Tibial nerve (tissue), 4 donors: ENCODE data around the gene NOSIP. TPM values are rescaled to one million over a fixed set of nuclear protein-coding genes. Genes with fewer than 3 reads are reported as not detected.

Experiments used
- DNase-seq, 2 donors: peaks; one replicate each; pipeline ENCODE4 v3.0.0-alpha.2; 2019; ENCODE audit warnings: low spot score in 2 of 2
- H3K27ac ChIP-seq, 4 donors: fragments of 200-600 bp; sonication (generic) in 3 of 4; one replicate each; pipeline ENCODE4 v1.5.1; 2017 to 2019; ENCODE audit warnings: mild to moderate bottlenecking in 1 of 4
- H3K27me3 ChIP-seq, 2 donors: fragments of 200-600 bp; sonication (generic) in 1 of 2; one replicate each; pipeline versions ENCODE4 v1.5.1 to v1.6.0; 2017 to 2019
- H3K36me3 ChIP-seq, 3 donors: fragments of 200-600 bp; sonication (generic); one replicate each; pipeline ENCODE4 v1.5.1; 2018 to 2019
- H3K4me1 ChIP-seq, 4 donors: fragments of 200-600 bp; sonication (generic) in 3 of 4; one replicate each; pipeline ENCODE4 v1.5.1; 2017 to 2019
- H3K4me3 ChIP-seq, 4 donors: fragments of 200-600 bp; sonication (generic) in 3 of 4; one replicate each; pipeline ENCODE4 v1.5.1; 2017 to 2019; ENCODE audit warnings: mild to moderate bottlenecking in 1 of 4, moderate library complexity in 1 of 4
- H3K9me3 ChIP-seq, 4 donors: fragments of 200-600 bp; sonication (generic) in 3 of 4; one replicate each; pipeline ENCODE4 v1.5.1; 2017 to 2019
- CTCF ChIP-seq, 5 experiments: fragments of 200-600 bp in 3 of 5; fragments of 450-650 bp in 2 of 5; sonication (generic) in 3 of 5; IDR thresholded peaks; one replicate each; pipeline ENCODE4 v1.5.1; 2016 to 2019; ENCODE audit warnings: antibody characterized with exemption in 5 of 5, mild to moderate bottlenecking in 3 of 5, moderate library complexity in 2 of 5
- EP300 ChIP-seq, 2 donors: sonication (generic); formaldehyde crosslinking; IDR thresholded peaks; one replicate each; pipeline ENCODE4 v1.6.1; 2017; ENCODE audit warnings: antibody characterized with exemption in 2 of 2, mild to moderate bottlenecking in 1 of 2
- POLR2A ChIP-seq, 2 donors: fragments of 450-650 bp; IDR thresholded peaks; one replicate each; pipeline ENCODE4 v1.6.1; 2017; ENCODE audit warnings: antibody characterized with exemption in 2 of 2, mild to moderate bottlenecking in 2 of 2, moderate library complexity in 2 of 2
- WGBS, 2 donors: methylation state at CpG; one replicate each; pipeline ENCODE4 v1.1.5; 2018; 5-methylcytosine and 5-hydroxymethylcytosine counted together
- total RNA-seq, 4 donors: library from RNA; depleted of rRNA; stranded (reverse); fragments of >200 nt; gene quantifications; one replicate each; pipeline ENCODE4 v1.1.0, GENCODE V29; 2016

NOSIP gene
- total RNA-seq, 4 donors from 2014 or later = 43.0 to 83.1 (median 71.9) TPM

GRCh38 chr19:49546825-49547565 lies 33.4 kb downstream of the NOSIP start:
- TF ChIP-seq CTCF (IDR thresholded peaks at IDR 0.05) = peak; percentile 76 to 92 (median 82)
- TF ChIP-seq POLR2A (IDR thresholded peaks at IDR 0.05) = no peak
- peak in 1 of 2 donors; percentile 51 for TF ChIP-seq EP300 (IDR thresholded peaks at IDR 0.05)
- Histone ChIP-seq H3K9me3 (no peaks in the 10 kb centered on the region), H3K36me3 (peaks cover 0 to 14% (median 0%) of the 10 kb centered on the region in 3 donors), H3K4me3 (no peak overlapping the region), H3K27ac (peak overlapping the region in 2 of 4 donors; percentile 61 to 75), H3K27me3 (no peaks in the 10 kb centered on the region), H3K4me1 (peaks cover 0 to 15% (median 8%) of the 10 kb centered on the region in 4 donors)
- peak; percentile 52 to 97 for DNase-seq
- WGBS, 2 donors = 7% methylated on average over 9 of the region's 9 CpGs

DNA sequence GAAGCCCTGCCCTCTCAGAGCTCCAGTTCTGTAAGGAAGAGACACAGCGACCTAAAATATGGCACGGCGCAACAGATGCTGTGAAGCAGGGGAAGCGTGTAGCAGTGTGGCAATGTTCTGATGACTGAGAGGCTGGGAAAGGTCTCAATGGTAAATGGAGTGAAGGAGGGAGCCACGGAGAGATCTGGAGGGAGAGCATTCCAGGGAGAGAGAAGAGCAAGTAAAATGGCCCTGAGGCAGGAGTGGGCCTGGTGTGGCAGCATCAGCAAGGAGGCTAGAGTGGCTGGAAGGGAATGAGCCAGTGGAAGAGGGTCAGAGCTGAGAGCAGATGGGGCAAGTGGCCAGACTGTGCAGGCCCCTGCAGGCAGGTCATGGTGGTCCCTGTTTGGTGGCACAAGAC lies 36.2 kb downstream of the NOSIP start:
- no peak for DNase-seq
- H3K36me3 ChIP-seq = peaks cover 0 to 30% (median 0%) of the 10 kb centered on the region in 3 donors
- WGBS, 2 donors = 75 to 85% methylated on average over 5 of the region's 5 CpGs
- H3K27ac ChIP-seq = no peak overlapping the region
- no peak overlapping the region for H3K4me3 ChIP-seq
- no peaks in the 10 kb centered on the region for H3K9me3 ChIP-seq
- TF ChIP-seq POLR2A (IDR thresholded peaks at IDR 0.05) = no peak
- TF ChIP-seq CTCF (IDR thresholded peaks at IDR 0.05) = no peak
- TF ChIP-seq EP300 (IDR thresholded peaks at IDR 0.05) = no peak
- H3K4me1 ChIP-seq = peaks cover 0 to 15% (median 8%) of the 10 kb centered on the region in 4 donors
- no peaks in the 10 kb centered on the region for H3K27me3 ChIP-seq

DNA sequence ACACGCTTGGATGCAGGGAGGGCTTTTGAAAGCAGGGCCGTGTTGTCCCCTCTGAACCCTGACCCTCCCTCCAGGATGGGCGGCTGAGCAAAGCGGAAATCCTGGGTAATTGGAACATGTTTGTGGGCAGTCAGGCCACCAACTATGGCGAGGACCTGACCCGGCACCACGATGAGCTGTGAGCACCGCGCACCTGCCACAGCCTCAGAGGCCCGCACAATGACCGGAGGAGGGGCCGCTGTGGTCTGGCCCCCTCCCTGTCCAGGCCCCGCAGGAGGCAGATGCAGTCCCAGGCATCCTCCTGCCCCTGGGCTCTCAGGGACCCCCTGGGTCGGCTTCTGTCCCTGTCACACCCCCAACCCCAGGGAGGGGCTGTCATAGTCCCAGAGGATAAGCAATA lies 37.3 kb downstream of the NOSIP start:
- no peak overlapping the region for H3K4me3 ChIP-seq
- no peak for TF ChIP-seq EP300 (IDR thresholded peaks at IDR 0.05)
- TF ChIP-seq POLR2A (IDR thresholded peaks at IDR 0.05) = no peak
- no peak for TF ChIP-seq CTCF (IDR thresholded peaks at IDR 0.05)
- no peak overlapping the region for H3K27ac ChIP-seq
- no peaks in the 10 kb centered on the region for H3K9me3 ChIP-seq
- no peaks in the 10 kb centered on the region for H3K27me3 ChIP-seq
- DNase-seq = no peak
- H3K36me3 ChIP-seq = peaks cover 0 to 41% (median 0%) of the 10 kb centered on the region in 3 donors
- H3K4me1 ChIP-seq = peaks cover 0 to 15% (median 8%) of the 10 kb centered on the region in 4 donors
- WGBS, 2 donors = 73 to 84% methylated on average over 3 to 14 of the region's 14 CpGs

DNA sequence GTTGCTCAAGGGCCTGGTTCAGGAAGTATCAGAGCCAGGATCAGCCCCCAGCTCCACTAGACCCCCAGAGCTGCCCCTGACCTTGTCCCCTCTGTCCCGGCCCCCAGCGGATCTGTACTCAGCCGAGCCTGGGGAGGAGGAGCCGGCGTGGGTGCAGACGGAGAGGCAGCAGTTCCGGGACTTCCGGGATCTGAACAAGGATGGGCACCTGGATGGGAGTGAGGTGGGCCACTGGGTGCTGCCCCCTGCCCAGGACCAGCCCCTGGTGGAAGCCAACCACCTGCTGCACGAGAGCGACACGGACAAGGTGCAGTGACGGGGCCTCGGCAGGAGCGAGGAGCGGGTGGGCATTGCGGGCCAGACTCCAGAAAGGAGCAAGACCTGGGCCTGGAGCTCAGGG lies 37.9 kb downstream of the NOSIP start:
- Histone ChIP-seq H3K27me3 (no peaks in the 10 kb centered on the region), H3K36me3 (peaks cover 0 to 46% (median 0%) of the 10 kb centered on the region in 3 donors), H3K27ac (no peak overlapping the region), H3K4me3 (no peak overlapping the region), H3K4me1 (peaks cover 0 to 14% (median 8%) of the 10 kb centered on the region in 4 donors), H3K9me3 (no peaks in the 10 kb centered on the region)
- no peak for TF ChIP-seq CTCF (IDR thresholded peaks at IDR 0.05)
- DNase-seq = no peak
- WGBS, 2 donors = 81 to 83% methylated on average over 16 of the region's 16 CpGs

GRCh38 chr19:49541914-49542313 lies 38.4 kb downstream of the NOSIP start:
- TF ChIP-seq CTCF (IDR thresholded peaks at IDR 0.05) = no peak
- TF ChIP-seq EP300 (IDR thresholded peaks at IDR 0.05) = no peak
- no peak for TF ChIP-seq POLR2A (IDR thresholded peaks at IDR 0.05)
- H3K36me3 ChIP-seq = peaks cover 0 to 51% (median 0%) of the 10 kb centered on the region in 3 donors
- WGBS, 2 donors = 89 to 94% methylated on average over 6 of the region's 6 CpGs
- no peak overlapping the region for H3K4me3 ChIP-seq
- H3K27me3 ChIP-seq = no peaks in the 10 kb centered on the region
- peaks cover 0 to 9% (median 6%) of the 10 kb centered on the region in 4 donors for H3K4me1 ChIP-seq
- no peak for DNase-seq
- H3K9me3 ChIP-seq = no peaks in the 10 kb centered on the region
- H3K27ac ChIP-seq = no peak overlapping the region
